ENCODE measurements around the gene HOTAIR. TPM values are rescaled to one million over a fixed set of nuclear protein-coding genes. Genes with fewer than 3 reads are reported as not detected.

HOTAIR gene
- total RNA-seq, 2 experiments from 2014 or later, result not detected

DNA sequence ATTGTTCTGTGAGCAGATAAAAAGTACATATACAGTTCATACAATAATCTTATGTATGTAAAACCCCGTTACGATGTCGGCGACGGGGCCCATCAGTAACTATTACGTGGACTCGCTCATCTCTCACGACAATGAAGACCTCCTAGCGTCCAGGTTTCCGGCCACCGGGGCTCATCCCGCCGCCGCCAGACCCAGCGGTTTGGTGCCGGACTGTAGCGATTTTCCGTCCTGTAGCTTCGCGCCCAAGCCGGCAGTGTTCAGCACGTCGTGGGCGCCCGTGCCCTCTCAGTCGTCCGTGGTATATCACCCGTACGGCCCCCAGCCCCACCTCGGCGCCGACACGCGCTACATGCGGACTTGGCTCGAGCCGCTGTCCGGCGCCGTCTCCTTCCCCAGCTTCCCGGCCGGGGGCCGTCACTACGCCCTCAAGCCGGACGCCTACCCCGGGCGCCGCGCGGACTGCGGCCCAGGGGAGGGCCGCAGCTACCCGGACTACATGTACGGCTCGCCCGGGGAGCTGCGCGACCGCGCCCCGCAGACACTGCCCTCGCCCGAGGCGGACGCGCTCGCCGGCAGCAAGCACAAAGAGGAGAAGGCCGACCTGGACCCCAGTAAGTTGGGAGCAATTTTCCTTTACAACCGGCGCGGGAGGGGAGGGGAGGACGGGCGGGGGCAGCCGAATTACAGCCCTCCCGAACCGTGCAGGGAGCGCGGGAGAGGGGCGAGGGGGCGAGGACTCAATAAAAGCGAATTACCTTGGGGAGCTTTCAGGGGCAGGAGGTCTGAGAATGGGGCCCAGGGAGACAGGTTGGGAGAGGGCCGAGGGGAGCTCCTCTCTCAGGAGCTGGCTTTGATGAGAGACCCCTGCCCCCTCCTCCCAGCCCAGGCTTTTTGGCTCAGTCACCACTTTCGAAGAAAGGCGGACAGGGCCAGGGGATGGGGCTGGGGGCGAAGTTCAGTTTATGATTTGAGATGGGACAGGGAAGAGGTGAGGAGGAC, 25.7 kb upstream of the HOTAIR start, which contains the start of gene HOXC9:
Gene HOXC9, plus strand, starts transcription at position 46 of the 999 bp plus-strand sequence. Its CDS starts 28 bp downstream, at position 74.
- no peak within 1 kb of the TSS for H3K27ac Mint-ChIP-seq
- H3K4me3 Mint-ChIP-seq, result peak within 1 kb of the TSS; percentile 25
- ATAC-seq (ENCODE audit: low read depth) (no peak), DNase-seq (no peak)
- peaks cover 99% of the 10 kb centered on the region for H3K27me3 Mint-ChIP-seq
- H3K4me1 Mint-ChIP-seq, result peaks cover 11% of the 10 kb centered on the region
- H3K9me3 Mint-ChIP-seq, result no peaks in the 10 kb centered on the region
- peaks cover 2% of the 10 kb centered on the region for H3K36me3 Mint-ChIP-seq
- POLR2A ChIA-PET, result interaction anchor here (0.6 to 1.6 kb wide), 3 partner anchors 17 to 896 kb away, joined by 3 to 4 read pairs (median 4); partner anchors contain the start of gene HOXC4

GRCh38 chr12:53999559-54000115, 24.9 kb upstream of the HOTAIR start:
- no peak for DNase-seq
- H3K27ac Mint-ChIP-seq, result no peak overlapping the region
- ATAC-seq (ENCODE audit: low read depth), result no peak
- H3K4me1 Mint-ChIP-seq, result peaks cover 15% of the 10 kb centered on the region
- POLR2A ChIA-PET, result interaction anchor here (0.6 to 1.6 kb wide), 2 partner anchors 18 to 895 kb away, joined by 4 read pairs; no protein-coding TSS in a partner anchor
- H3K36me3 Mint-ChIP-seq, result peaks cover 2% of the 10 kb centered on the region
- H3K9me3 Mint-ChIP-seq, result no peaks in the 10 kb centered on the region
- peak overlapping the region; percentile 25 for H3K4me3 Mint-ChIP-seq
- H3K27me3 Mint-ChIP-seq, result peaks cover 100% of the 10 kb centered on the region

DNA sequence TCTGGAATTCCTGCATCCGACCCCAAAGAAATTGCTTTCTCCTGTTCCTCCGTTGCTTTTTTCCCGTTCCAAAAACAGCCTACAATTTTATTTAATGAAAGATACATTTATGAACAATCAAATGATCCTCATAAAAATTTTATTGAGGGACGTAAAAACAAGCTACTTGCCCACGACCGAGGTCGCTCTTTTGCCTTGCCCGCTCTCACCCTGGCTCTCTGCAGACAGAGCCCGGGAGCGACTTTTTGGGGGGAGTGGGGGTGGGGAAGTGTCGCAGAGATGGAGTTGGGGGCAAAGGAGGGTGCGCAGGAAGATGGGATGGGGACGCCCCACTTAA, 24.1 kb upstream of the HOTAIR start:
- Mint-ChIP-seq H3K4me1 (peaks cover 19% of the 10 kb centered on the region), H3K9me3 (no peaks in the 10 kb centered on the region), H3K27ac (no peak overlapping the region), H3K36me3 (peaks cover 2% of the 10 kb centered on the region), H3K27me3 (peaks cover 100% of the 10 kb centered on the region), H3K4me3 (no peak overlapping the region)
- no peak for DNase-seq
- ATAC-seq (ENCODE audit: low read depth), result no peak
- POLR2A ChIA-PET, result no interaction called here

- H3K9me3 Mint-ChIP-seq, result no peaks in the 10 kb centered on the region
- H3K4me3 Mint-ChIP-seq, result no peak overlapping the region
- DNase-seq (no peak), ATAC-seq (ENCODE audit: low read depth) (no peak)
- peaks cover 2% of the 10 kb centered on the region for H3K36me3 Mint-ChIP-seq
- POLR2A ChIA-PET, result no interaction called here
- H3K27me3 Mint-ChIP-seq, result peaks cover 100% of the 10 kb centered on the region
- H3K27ac Mint-ChIP-seq, result no peak overlapping the region
- peaks cover 20% of the 10 kb centered on the region for H3K4me1 Mint-ChIP-seq
Observed at GRCh38 chr12:53998110-53998899, 23.6 kb upstream of the HOTAIR start.

DNA sequence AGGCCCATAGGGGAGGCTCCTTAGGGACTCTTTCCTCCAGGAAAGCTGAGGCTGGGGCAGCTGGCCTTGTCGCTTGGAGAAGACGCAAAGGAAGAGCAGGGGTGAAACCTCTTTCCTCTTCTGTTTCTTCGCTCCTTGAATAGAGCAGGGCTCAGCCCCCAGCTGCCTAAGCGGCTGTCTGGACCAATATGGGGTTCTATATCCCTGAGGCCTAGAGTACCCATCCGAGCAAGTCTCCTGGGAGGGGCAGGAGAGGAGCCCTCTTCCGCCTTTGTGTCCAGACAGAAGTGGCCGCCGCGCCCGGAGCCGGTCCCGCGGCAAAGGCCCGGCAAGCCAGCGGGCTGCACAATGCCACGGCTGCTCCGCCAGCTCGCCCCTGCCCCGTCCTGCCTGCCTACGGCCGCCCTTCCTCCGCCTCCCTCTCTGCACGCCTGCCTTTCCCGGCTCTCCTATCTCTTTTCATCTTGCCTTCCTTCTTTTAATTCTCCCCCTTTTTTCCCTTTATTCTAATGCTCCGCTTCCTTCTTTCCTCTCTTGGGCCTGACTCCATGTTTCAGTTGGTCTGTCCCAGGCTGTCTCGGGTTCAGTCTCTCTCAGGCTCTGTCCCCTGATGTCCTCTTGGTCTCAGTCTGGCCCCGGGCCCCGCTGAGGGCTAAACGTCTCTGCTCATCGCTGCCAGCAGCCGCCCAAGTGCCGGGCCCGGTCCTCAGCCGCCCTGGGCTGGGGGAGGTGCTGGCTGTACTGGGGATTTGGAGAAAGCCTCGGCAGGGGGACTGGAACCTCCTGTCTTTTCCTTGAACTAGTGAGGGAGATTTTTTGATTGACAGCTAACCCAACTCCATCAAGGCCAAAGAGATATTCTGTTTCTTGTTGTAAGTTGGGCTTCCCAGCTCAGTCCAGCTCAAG, 22.7 kb upstream of the HOTAIR start:
- Mint-ChIP-seq H3K4me1 (peaks cover 18% of the 10 kb centered on the region), H3K27me3 (peaks cover 100% of the 10 kb centered on the region), H3K36me3 (peaks cover 2% of the 10 kb centered on the region), H3K27ac (no peak overlapping the region), H3K9me3 (no peaks in the 10 kb centered on the region), H3K4me3 (peak overlapping the region; percentile 23)
- POLR2A ChIA-PET, result no interaction called here
- ATAC-seq (ENCODE audit: low read depth) (no peak), DNase-seq (no peak)

GRCh38 chr12:53996240-53997203, 21.8 kb upstream of the HOTAIR start:
- Mint-ChIP-seq H3K4me1 (peaks cover 17% of the 10 kb centered on the region), H3K27ac (no peak overlapping the region)
- POLR2A ChIA-PET, result no interaction called here

GRCh38 chr12:53995378-53996239, 20.9 kb upstream of the HOTAIR start:
- POLR2A ChIA-PET, result no interaction called here
- Mint-ChIP-seq H3K4me1 (peaks cover 17% of the 10 kb centered on the region), H3K4me3 (peak overlapping the region; percentile 86)

More at GRCh38 chr12:53996240-53997203, 21.8 kb upstream of the HOTAIR start:
- peaks cover 100% of the 10 kb centered on the region for H3K27me3 Mint-ChIP-seq
- peaks cover 2% of the 10 kb centered on the region for H3K36me3 Mint-ChIP-seq
- no peaks in the 10 kb centered on the region for H3K9me3 Mint-ChIP-seq
- DNase-seq (no peak), ATAC-seq (ENCODE audit: low read depth) (no peak)
- peak overlapping the region; percentile 86 for H3K4me3 Mint-ChIP-seq

GRCh38 chr12:53995002-53995377, 20.2 kb upstream of the HOTAIR start:
- ATAC-seq (ENCODE audit: low read depth), result peak; percentile 51
- no peak overlapping the region for H3K27ac Mint-ChIP-seq
- POLR2A ChIA-PET, result no interaction called here
- peaks cover 100% of the 10 kb centered on the region for H3K27me3 Mint-ChIP-seq
- H3K9me3 Mint-ChIP-seq, result no peaks in the 10 kb centered on the region
- H3K4me1 Mint-ChIP-seq, result peaks cover 21% of the 10 kb centered on the region
- no peak for DNase-seq
- peaks cover 2% of the 10 kb centered on the region for H3K36me3 Mint-ChIP-seq
- peak overlapping the region; percentile 86 for H3K4me3 Mint-ChIP-seq

More at GRCh38 chr12:53995378-53996239, 20.9 kb upstream of the HOTAIR start:
- Mint-ChIP-seq H3K27ac (no peak overlapping the region), H3K36me3 (peaks cover 2% of the 10 kb centered on the region), H3K9me3 (no peaks in the 10 kb centered on the region), H3K27me3 (peaks cover 100% of the 10 kb centered on the region)
- DNase-seq (no peak), ATAC-seq (ENCODE audit: low read depth) (peak; percentile 27)

- DNase-seq, result no peak
- ATAC-seq (ENCODE audit: low read depth), result no peak
- POLR2A ChIA-PET, result no interaction called here
- peak overlapping the region; percentile 86 for H3K4me3 Mint-ChIP-seq
- H3K4me1 Mint-ChIP-seq, result peaks cover 22% of the 10 kb centered on the region
- H3K36me3 Mint-ChIP-seq, result peaks cover 2% of the 10 kb centered on the region
- peak overlapping the region; percentile 66 for H3K27ac Mint-ChIP-seq
- peaks cover 100% of the 10 kb centered on the region for H3K27me3 Mint-ChIP-seq
- H3K9me3 Mint-ChIP-seq, result no peaks in the 10 kb centered on the region
Observed at GRCh38 chr12:53994264-53995001, 19.7 kb upstream of the HOTAIR start.

GRCh38 chr12:53994009-53994263, 19.2 kb upstream of the HOTAIR start:
- peaks cover 100% of the 10 kb centered on the region for H3K27me3 Mint-ChIP-seq
- H3K9me3 Mint-ChIP-seq, result no peaks in the 10 kb centered on the region
- peaks cover 2% of the 10 kb centered on the region for H3K36me3 Mint-ChIP-seq
- H3K27ac Mint-ChIP-seq, result peak overlapping the region; percentile 66
- peak overlapping the region; percentile 37 for H3K4me3 Mint-ChIP-seq
- peaks cover 27% of the 10 kb centered on the region for H3K4me1 Mint-ChIP-seq
- POLR2A ChIA-PET, result no interaction called here
- DNase-seq, result no peak
- no peak for ATAC-seq (ENCODE audit: low read depth)
